K562 (cell line): ENCODE measurements around the gene GALNS. TPM values are rescaled to one million over a fixed set of nuclear protein-coding genes. Genes with fewer than 3 reads are reported as not detected.

Experiments
- BCOR ChIP-seq: fragments of 450-650 bp; IDR thresholded peaks from 2 replicates; pipeline ENCODE4 v1.6.1; 2016
- CSDE1 ChIP-seq, 2 experiments: fragments of 450-650 bp; IDR thresholded peaks; 2 replicates each; pipeline ENCODE4 v1.6.1; 2016; ENCODE audit warnings: mild to moderate bottlenecking in 1 of 2
- DPF2 ChIP-seq: fragments of 450-650 bp; IDR thresholded peaks from 2 replicates; pipeline ENCODE4 v1.6.1; 2016
- E2F3 ChIP-seq: fragments of 250-450 bp; sonication (Bioruptor Pico); IDR thresholded peaks from 2 replicates; pipeline ENCODE4 v1.4.0; 2020; ENCODE audit warnings: mild to moderate bottlenecking
- ELF1 ChIP-seq: fragments of 200-800 bp; sonication (Bioruptor generic); IDR thresholded peaks from 2 replicates; pipeline ENCODE4 v1.6.1; 2016; ENCODE audit warnings: missing genetic modification characterization, missing compliant biosample characterization
- ELF2 ChIP-seq: fragments of 250-450 bp; sonication (Bioruptor Pico); IDR thresholded peaks from 2 replicates; pipeline ENCODE4 v1.5.0; 2021; ENCODE audit warnings: mild to moderate bottlenecking
- HNRNPUL1 ChIP-seq: fragments of 200-400 bp; formaldehyde crosslinking; IDR thresholded peaks from 2 replicates; pipeline ENCODE4 v1.6.1; 2017; ENCODE audit warnings: low read length
- KLF1 ChIP-seq: fragments of 450-650 bp; IDR thresholded peaks from 2 replicates; pipeline ENCODE4 v1.6.1; 2016; ENCODE audit warnings: missing genetic modification characterization, missing compliant biosample characterization
- PHTF2 ChIP-seq: fragments of 250-450 bp; sonication (Bioruptor Pico); IDR thresholded peaks from 2 replicates; pipeline ENCODE4 v1.5.0; 2021; ENCODE audit warnings: mild to moderate bottlenecking
- POLR2AphosphoS2 ChIP-seq: IDR thresholded peaks from 2 replicates; pipeline ENCODE4 v1.6.1; 2012; ENCODE audit warnings: low read length, improper control_type of control experiment
- PTBP1 ChIP-seq: fragments of 200-400 bp; formaldehyde crosslinking; IDR thresholded peaks from 2 replicates; pipeline ENCODE4 v1.6.1; 2017; ENCODE audit warnings: low read depth, low read length
- RNF2 ChIP-seq: sonication (generic); IDR thresholded peaks from 2 replicates; pipeline ENCODE4 v1.6.1; 2016
- SNRNP70 ChIP-seq: fragments of 200-400 bp; formaldehyde crosslinking; optimal IDR thresholded peaks from 2 replicates; pipeline ENCODE3; 2017; ENCODE audit warnings: low read depth, low read length
- STAG1 ChIP-seq: sonication (generic); formaldehyde crosslinking; IDR thresholded peaks from 2 replicates; pipeline ENCODE4 v1.5.0; 2020; ENCODE audit warnings: missing genetic modification reagents, borderline replicate concordance
- TAF7 ChIP-seq: fragments of 450-650 bp; IDR thresholded peaks from 2 replicates; pipeline ENCODE4 v1.6.1; 2016; ENCODE audit warnings: missing genetic modification characterization, missing compliant biosample characterization
- THAP7 ChIP-seq: fragments of 250-450 bp; sonication (Bioruptor Pico); IDR thresholded peaks from 2 replicates; pipeline ENCODE4 v1.5.0; 2021
- YY1 ChIP-seq, 3 experiments: IDR thresholded peaks; 2 replicates each; pipeline ENCODE4 v1.6.1; 2011; ENCODE audit warnings: low read length in 2 of 3, mild to moderate bottlenecking in 2 of 3, moderate library complexity in 2 of 3, borderline replicate concordance in 1 of 3, control low read depth in 1 of 3, low read depth in 1 of 3; ENCODE audit not compliant: insufficient read depth in 3 of 3, insufficient replicate concordance in 2 of 3, control insufficient read depth in 1 of 3, insufficient read length in 1 of 3; ENCODE audit errors: extremely low read depth in 1 of 3
- ZC3H8 ChIP-seq: fragments of 450-650 bp; IDR thresholded peaks from 2 replicates; pipeline ENCODE4 v1.6.1; 2017
- ZFP30 ChIP-seq: fragments of 250-450 bp; sonication (Bioruptor Pico); IDR thresholded peaks from 2 replicates; pipeline ENCODE4 v1.8.0; 2022; ENCODE audit warnings: moderate library complexity, mild to moderate bottlenecking, inconsistent platforms, borderline replicate concordance
- ZFX ChIP-seq: sonication (generic); formaldehyde crosslinking; IDR thresholded peaks from 2 replicates; pipeline ENCODE4 v1.8.0; 2022; ENCODE audit warnings: mild to moderate bottlenecking, missing genetic modification reagents, moderate library complexity
- ZNF143 ChIP-seq: sonication (generic); formaldehyde crosslinking; IDR thresholded peaks from 2 replicates; pipeline ENCODE4 v1.9.0; 2022; ENCODE audit warnings: mild to moderate bottlenecking, missing genetic modification reagents
- ZNF274 ChIP-seq: IDR thresholded peaks from 2 replicates; pipeline ENCODE4 v1.6.1; 2011; ENCODE audit warnings: low read depth, mild to moderate bottlenecking, low read length, moderate library complexity, borderline replicate concordance
- ZNF354B ChIP-seq: fragments of 250-450 bp; sonication (Bioruptor Pico); IDR thresholded peaks from 2 replicates; pipeline ENCODE4 v1.4.0; 2020
- ZNF507 ChIP-seq: conservative IDR thresholded peaks from 2 replicates; pipeline ENCODE4 v1.6.1; 2017; ENCODE audit warnings: missing genetic modification characterization, missing compliant biosample characterization
- ZNF695 ChIP-seq: fragments of 450-650 bp; formaldehyde crosslinking; IDR thresholded peaks from 2 replicates; pipeline ENCODE4 v1.4.0; 2020; ENCODE audit warnings: mild to moderate bottlenecking, moderate library complexity
- polyA plus RNA-seq, 8 experiments: library from polyadenylated mRNA; depleted of rRNA in 4 of 8; stranded (reverse) in 5 of 8; unstranded in 3 of 8; fragments of >200 nt; fragmentation: Nextera tagmentation in 2 of 8; fragmentation: Illumina TruSeq in 1 of 8; extraction: Ambion mirVana in 2 of 8; extraction: Trizol in 1 of 8; gene quantifications; 2 replicates each; pipeline versions ENCODE4 v1.2.1 to v1.2.3, GENCODE V29; 2011 to 2014; ENCODE audit warnings: inconsistent platforms in 1 of 8, missing spikeins in 1 of 8
- total RNA-seq, 7 experiments: library from RNA; depleted of rRNA in 6 of 7; stranded (reverse); fragments of >200 nt in 6 of 7; fragmentation: Illumina TruSeq in 2 of 7; extraction: Trizol in 2 of 7; gene quantifications; 2 replicates each; pipeline versions ENCODE4 v1.2.1 to v1.2.3, GENCODE V29; 2011 to 2021; ENCODE audit warnings: low replicate concordance in 1 of 7
- TF ChIP-seq, protein P1 (sequence below), 2 experiments: fragments of 450-650 bp in 1 of 2; sonication (generic) in 1 of 2; formaldehyde crosslinking; conservative IDR thresholded peaks; 2 replicates each; pipeline versions ENCODE4 v1.4.0 to v1.8.1; 2020 to 2022; ENCODE audit warnings: mild to moderate bottlenecking in 1 of 2, missing genetic modification reagents in 1 of 2
- TF ChIP-seq, protein P2 (sequence below): sonication (generic); formaldehyde crosslinking; IDR thresholded peaks from 2 replicates; pipeline ENCODE4 v1.5.0; 2020; ENCODE audit warnings: missing genetic modification reagents
- TF ChIP-seq, protein P3 (sequence below): fragments of 250-450 bp; sonication (Bioruptor Pico); IDR thresholded peaks from 2 replicates; pipeline ENCODE4 v1.4.0; 2020

The GALNS gene
- total and polyA plus RNA-seq, 9 of the 15 experiments (the other 6 are each of a cell fraction or from before 2014, with no cell fraction given) = 0.38 to 13.2 (median 4.3) TPM

GRCh38 chr16:88770461-88771293, 86.1 kb downstream of the GALNS start (continued):
- 0 out of 2 replicates have a peak, but pooled peaks have one; percentile 44 for TF ChIP-seq ELF1 (tag)
- TF ChIP-seq DPF2 = peak; percentile 91
- TF ChIP-seq ZC3H8 = no peak
- TF ChIP-seq ZNF507 (tag) = no peak
- 0 out of 2 replicates have a peak, but pooled peaks have one; percentile 54 for TF ChIP-seq ELF2 (CRISPR knock-in tag)
- peak; percentile 87 for TF ChIP-seq RNF2
- TF ChIP-seq PHTF2 (CRISPR knock-in tag) = no peak
- TF ChIP-seq, protein P1, sequence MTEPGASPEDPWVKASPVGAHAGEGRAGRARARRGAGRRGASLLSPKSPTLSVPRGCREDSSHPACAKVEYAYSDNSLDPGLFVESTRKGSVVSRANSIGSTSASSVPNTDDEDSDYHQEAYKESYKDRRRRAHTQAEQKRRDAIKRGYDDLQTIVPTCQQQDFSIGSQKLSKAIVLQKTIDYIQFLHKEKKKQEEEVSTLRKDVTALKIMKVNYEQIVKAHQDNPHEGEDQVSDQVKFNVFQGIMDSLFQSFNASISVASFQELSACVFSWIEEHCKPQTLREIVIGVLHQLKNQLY (CRISPR knock-in tag; conservative IDR thresholded peaks at IDR 0.05) = 0 out of 4 replicates have a peak, but pooled peaks of 1 of the 2 experiments have one; percentile 30
- no peak for TF ChIP-seq CSDE1 (IDR thresholded peaks at IDR 0.05)
- peak; percentile 54; the same call in 1 of the 2 replicates for TF ChIP-seq POLR2AphosphoS2
- TF ChIP-seq ZNF274 = no peak
- no peak for TF ChIP-seq ZFP30 (CRISPR knock-in tag)
- TF ChIP-seq, protein P2, sequence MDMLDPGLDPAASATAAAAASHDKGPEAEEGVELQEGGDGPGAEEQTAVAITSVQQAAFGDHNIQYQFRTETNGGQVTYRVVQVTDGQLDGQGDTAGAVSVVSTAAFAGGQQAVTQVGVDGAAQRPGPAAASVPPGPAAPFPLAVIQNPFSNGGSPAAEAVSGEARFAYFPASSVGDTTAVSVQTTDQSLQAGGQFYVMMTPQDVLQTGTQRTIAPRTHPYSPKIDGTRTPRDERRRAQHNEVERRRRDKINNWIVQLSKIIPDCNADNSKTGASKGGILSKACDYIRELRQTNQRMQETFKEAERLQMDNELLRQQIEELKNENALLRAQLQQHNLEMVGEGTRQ (CRISPR knock-in tag) = peak; percentile 85
- no peak for TF ChIP-seq PTBP1
- TF ChIP-seq THAP7 (CRISPR knock-in tag) = no peak
- 0 out of 2 replicates have a peak, but pooled peaks have one; percentile 26 for TF ChIP-seq E2F3
- TF ChIP-seq ZFX (CRISPR knock-in tag) = peak; percentile 83
- no peak for TF ChIP-seq ZNF354B (CRISPR knock-in tag)
- TF ChIP-seq BCOR = no peak; the same call in 1 of the 2 replicates
- no peak for TF ChIP-seq ZNF695
- no peak; the same call in 1 of the 2 replicates for TF ChIP-seq KLF1 (tag)
- TF ChIP-seq STAG1 (CRISPR knock-in tag) = no peak
- TF ChIP-seq, protein P3, sequence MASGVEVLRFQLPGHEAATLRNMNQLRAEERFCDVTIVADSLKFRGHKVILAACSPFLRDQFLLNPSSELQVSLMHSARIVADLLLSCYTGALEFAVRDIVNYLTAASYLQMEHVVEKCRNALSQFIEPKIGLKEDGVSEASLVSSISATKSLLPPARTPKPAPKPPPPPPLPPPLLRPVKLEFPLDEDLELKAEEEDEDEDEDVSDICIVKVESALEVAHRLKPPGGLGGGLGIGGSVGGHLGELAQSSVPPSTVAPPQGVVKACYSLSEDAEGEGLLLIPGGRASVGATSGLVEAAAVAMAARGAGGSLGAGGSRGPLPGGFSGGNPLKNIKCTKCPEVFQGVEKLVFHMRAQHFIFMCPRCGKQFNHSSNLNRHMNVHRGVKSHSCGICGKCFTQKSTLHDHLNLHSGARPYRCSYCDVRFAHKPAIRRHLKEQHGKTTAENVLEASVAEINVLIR (CRISPR knock-in tag) = no peak
- no peak for TF ChIP-seq HNRNPUL1
- TF ChIP-seq YY1 (IDR thresholded peaks at IDR 0.05; ENCODE audit: borderline replicate concordance in 1 of 3, control insufficient read depth in 1 of 3, extremely low read depth in 1 of 3, insufficient read depth in 3 of 3, insufficient read length in 1 of 3, insufficient replicate concordance in 2 of 3, low read depth in 1 of 3, low read length in 2 of 3) = no peak
- no peak for TF ChIP-seq SNRNP70
- TF ChIP-seq TAF7 (tag) = no peak
- TF ChIP-seq ZNF143 (CRISPR knock-in tag) = no peak; the same call in 1 of the 2 replicates
